RCC 7860 (cell line): ENCODE results near the gene HMGB2.

ENCODE experiments used
- DNase-seq: peaks from one replicate; pipeline ENCODE4 v3.0.0-alpha.2; 2015; ENCODE audit warnings: low spot score
- FAIRE-seq: peaks from 2 replicates; lab custom pipeline; 2012; peaks lifted over from hg19 to GRCh38; lab: Jason Lieb, UNC

Gene HMGB2

DNA sequence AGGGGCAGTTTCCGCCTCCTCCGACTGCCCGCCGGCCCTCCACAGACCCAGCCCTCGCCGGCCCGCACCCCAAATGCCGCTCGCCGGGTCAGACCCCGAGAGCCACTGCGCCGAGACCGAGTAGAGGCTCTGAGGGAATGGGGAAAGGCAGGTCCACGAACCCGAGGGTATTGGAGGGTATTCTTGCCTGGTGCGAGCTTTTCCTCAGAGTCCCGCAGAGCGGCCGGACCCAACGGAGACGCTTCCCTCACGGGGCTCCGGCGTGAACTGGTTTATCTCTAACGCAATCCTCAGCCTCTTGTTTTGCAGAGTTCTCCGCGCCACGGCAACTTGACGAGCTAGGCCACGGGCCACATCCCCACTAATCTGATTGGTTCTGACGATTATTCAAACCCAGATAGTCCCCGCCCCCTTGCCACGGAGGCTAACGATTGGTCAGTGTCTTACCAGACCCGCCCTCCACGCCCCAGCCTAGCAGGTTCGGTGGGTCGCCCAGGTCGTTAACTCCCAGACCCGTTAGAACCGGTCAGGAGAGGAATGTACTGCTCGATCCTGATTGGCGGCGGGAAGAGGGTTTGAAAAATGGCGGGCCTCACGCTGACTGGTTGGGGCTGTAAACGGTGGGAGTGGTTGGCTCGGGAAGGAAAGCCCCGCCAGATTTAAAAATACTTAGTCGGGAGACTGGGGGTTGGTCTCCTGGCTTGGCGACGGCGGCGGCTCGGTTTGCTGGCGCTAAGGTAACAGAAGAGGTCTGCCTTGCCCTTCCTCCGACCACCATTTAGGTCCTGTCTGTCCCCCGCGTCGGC lies at the start of gene HMGB2:
Gene HMGB2, minus strand, starts transcription at position 274 of the 806 bp plus-strand sequence. CDS start 709 bp downstream, outside the sequence.
- FAIRE-seq = peak; percentile 82
- peak; percentile 97 for DNase-seq

- FAIRE-seq (no peak), DNase-seq (no peak)
Measured at GRCh38 chr4:173382349-173382748, 48.2 kb upstream of the HMGB2 start.

- DNase-seq (no peak), FAIRE-seq (no peak)
Measured at GRCh38 chr4:173381610-173382009, 47.5 kb upstream of the HMGB2 start.

- no peak for FAIRE-seq
- no peak for DNase-seq
Measured at GRCh38 chr4:173380987-173381386, 46.8 kb upstream of the HMGB2 start.

DNA sequence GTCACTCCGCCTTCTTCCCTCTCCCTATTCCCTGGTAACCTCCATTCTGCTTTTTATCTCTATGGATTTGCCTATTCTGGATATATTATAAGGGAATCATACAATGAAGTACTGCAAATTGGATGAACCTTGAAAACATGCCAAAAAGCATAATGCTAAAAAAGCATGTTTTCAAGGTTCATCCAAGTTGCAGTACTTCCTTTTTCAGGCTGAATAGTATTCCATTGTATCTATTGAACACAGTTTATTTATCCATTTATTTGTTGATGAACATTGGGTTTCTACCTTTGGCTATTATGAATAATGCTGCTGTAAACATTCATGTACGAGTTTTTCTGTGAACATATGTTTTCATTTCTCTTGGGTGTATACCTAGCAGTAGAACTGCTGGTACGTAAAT lies 45.8 kb upstream of the HMGB2 start:
- FAIRE-seq = no peak

GRCh38 chr4:173374588-173374987 lies 40.4 kb upstream of the HMGB2 start:
- FAIRE-seq (no peak), DNase-seq (no peak)

More for the DNA sequence above, 45.8 kb upstream of the HMGB2 start:
- DNase-seq = no peak

GRCh38 chr4:173371292-173372192 lies 37.4 kb upstream of the HMGB2 start:
- DNase-seq = peak; percentile 34
- no peak for FAIRE-seq

DNA sequence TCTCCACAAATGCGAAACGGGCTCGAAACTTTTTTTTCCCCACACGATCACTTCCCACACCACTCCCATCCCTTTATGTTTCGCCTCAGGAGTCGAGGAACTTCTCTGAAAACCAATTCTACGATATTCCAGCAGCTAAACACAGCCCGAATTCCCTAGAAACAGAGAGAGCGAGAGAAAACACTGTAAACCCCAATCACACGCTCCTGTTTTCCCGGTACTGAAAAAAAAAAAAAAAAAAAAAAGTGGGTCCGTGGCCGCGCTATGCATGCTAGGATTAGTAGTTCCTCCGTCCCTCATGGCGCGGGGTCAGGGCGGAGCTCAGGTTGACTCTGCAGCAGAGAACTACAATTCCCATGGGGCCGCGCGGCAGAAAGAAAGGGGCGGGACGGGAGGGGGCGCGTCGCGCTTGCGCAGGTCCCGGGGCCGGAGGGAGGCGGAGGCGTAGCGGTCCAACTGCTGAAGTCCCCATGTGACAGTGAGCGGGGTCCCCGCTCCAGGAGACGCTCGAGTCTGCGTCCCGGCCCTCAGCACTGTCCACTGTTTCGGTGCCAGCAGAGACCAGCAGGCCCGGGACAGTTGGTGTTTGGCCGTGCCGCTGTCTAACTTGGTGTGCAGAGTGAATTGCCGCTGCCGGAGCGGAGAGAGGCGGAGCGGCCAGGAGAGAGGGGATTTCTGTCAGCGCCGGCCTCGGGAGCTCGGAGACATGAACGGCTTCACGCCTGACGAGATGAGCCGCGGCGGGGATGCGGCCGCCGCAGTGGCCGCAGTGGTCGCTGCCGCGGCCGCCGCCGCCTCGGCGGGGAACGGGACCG lies 36.5 kb upstream of the HMGB2 start, which contains the start of gene SAP30:
Gene SAP30, plus strand, starts transcription at position 478 of the 815 bp plus-strand sequence. Its CDS starts 229 bp downstream, at position 707.
- DNase-seq = peak; percentile 89

DNA sequence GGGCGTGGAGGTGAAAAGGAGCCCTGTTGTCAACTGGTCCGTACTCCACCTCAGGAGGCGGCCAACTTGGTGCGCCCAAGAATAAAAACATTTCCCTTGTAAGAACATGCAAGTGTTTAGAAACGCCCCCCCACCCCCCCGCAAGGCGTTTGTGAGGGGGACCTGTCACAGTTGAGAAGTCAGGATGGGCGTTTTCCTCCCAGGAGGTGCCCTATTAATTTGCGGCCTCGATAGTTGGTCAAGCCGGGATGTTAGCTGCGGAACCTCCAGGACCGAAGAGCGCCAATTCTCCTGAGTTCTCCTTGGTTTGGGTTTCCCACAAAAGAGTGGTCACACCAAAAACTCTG lies 35.9 kb upstream of the HMGB2 start:
- no peak for DNase-seq
- FAIRE-seq = no peak

More for the DNA sequence above, 36.5 kb upstream of the HMGB2 start, which contains the start of gene SAP30:
- no peak for FAIRE-seq

GRCh38 chr4:173367946-173368345 lies 33.8 kb upstream of the HMGB2 start:
- DNase-seq = no peak
- FAIRE-seq = no peak

DNA sequence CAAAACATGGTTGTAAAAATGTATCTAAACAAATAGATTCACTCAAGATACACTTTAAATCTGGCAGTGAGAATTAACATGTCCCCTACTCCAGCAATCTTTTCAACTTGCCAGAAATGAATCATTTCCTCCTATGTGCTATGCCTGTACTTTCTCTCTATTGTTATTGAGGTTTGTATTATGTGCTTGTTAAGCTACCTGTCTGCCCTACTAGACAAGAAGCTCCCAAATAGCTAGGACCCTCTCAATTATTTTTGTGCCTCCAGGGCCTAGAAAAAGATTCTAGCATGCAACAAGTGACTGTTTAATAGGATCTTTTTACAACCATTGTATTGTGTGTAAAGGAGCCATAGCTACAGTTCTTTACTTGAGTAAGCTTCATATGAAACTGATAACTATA lies 33.1 kb upstream of the HMGB2 start:
- DNase-seq = no peak
- FAIRE-seq = no peak

DNA sequence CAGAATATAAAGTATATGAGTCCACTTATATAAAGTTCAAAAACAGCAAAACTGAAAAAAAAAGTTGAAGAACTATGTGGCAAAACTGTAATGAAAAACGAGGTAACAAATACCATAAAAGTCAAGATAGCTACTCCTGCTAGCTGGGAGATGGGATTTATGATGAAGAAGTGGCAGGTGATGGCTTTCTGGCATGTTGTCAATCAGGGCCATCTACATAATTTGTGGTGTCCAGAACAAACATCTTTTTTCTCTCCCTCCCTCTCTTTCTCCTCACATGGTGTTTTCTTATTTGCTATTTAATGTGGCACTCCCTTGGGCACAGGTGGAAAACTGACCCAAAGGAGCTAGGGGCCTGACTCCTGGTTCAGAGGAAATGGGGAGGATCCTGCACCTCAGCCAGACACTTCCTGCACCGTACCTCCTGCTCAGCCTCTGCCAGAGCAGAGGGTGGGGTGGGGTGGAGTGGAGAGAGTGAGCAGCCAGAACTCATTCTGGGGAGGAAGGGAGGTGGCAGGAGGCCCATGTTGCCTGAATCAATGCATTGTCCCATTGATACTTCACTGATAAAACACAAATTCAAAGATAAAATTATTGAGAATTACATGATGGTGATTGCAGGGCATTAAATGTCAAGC lies 31.3 kb upstream of the HMGB2 start:
- FAIRE-seq = no peak
- no peak for DNase-seq

DNA sequence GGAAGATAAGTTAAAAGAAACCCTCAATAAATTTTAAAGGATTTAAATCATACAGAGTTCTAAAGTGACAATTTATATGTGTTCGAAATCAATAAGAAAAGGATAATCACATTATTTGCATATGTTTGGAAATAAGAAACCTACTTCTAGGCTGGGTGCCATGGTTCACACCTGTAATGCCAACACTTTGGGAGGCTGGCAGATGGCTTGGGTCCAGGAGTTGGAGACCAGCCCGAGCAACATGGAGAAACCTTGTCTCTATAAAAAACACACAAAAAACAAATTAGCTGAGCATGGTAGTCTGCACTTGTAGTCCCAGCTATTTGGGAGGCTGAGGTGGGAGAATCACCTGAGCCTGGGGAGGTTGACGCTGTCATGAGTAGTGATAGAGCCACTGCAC lies 28.5 kb upstream of the HMGB2 start:
- DNase-seq (no peak), FAIRE-seq (no peak)

- FAIRE-seq (no peak), DNase-seq (no peak)
Measured at GRCh38 chr4:173360587-173361221, 26.5 kb upstream of the HMGB2 start.

DNA sequence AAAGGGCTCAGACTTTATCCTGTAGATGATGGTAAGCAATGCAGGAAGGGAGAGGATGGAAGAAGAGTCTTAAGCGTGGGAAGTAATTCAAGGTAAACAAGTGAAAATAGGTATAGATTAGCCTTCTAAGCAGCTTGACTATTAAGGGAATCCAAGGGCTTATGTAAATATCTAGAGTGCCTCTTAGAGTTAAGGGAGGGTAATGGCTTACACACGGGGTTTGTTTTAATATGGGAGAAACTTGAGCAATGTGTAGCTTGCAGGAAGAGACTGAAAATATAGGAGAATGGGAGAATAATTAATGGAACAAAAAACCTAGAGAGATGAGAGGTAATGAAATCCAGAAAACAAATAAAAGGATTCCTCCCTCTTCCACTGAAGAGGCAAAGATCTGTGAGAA lies 23.8 kb upstream of the HMGB2 start:
- FAIRE-seq (no peak), DNase-seq (no peak)

GRCh38 chr4:173347467-173347866 lies 13.3 kb upstream of the HMGB2 start:
- FAIRE-seq (no peak), DNase-seq (no peak)

GRCh38 chr4:173346074-173346473 lies 11.9 kb upstream of the HMGB2 start:
- FAIRE-seq = no peak
- peak; percentile 34 for DNase-seq

DNA sequence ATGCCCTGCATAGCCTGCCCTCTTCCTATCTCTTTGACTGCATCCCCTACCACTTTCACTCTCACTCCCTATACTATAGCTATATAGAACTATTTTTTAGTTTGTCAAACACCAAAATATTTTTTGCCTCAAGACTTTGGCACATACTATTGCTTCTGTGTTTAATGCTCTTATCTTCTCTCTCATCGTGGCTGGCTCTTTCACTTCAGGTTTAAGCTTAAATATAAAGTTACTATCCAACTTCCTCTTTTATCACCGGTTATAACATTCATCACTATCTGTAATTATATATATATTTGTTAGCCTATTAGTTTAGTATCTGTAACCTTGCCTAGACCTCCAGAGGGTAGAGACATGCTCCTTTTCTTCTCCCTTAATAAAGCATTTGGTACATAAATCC lies 11.5 kb upstream of the HMGB2 start:
- DNase-seq (no peak), FAIRE-seq (no peak)

DNA sequence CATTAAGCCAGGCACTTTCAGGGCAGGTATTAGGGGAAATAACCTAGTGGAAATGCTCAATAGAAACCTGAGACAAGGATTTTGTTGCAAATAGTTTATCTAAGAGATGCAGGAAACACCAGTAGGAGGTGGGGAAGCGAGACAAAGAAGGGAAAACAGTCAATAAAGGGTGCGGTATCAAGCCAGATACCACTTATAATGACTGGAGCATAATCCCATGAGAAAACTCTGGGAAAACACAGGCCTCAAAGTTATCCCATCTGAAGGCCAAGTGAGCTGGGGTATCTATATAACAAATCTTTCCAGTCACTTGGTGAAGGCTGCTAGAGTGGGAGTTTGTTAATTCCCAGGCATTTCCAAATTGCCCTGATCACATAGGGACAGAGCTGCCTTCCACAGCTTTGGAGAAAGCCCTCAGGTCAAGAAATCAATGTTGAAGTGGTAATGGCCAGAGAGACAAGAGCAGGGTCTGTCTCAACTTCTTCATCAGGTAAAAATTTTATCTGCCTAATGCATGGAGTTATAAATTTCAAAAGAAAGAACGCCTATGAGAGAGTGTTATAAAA lies 9.8 kb upstream of the HMGB2 start:
- DNase-seq (no peak), FAIRE-seq (no peak)

GRCh38 chr4:173337463-173337862 lies 3.3 kb upstream of the HMGB2 start:
- DNase-seq (no peak), FAIRE-seq (no peak)
